Activated T-helper 1 cell treated with Interleukin-2 at 50 U/mL for 16 hours (primary cell): Measurements from ENCODE around the gene BANF2.

Experiments used
- DNase-seq: peaks from one replicate; pipeline ENCODE4 v3.0.0-alpha.2; 2020; ENCODE audit warnings: low read depth

Gene BANF2

GRCh38 chr20:17735959-17736621 lies 36.3 kb downstream of the BANF2 start:
- DNase-seq, result no peak

GRCh38 chr20:17738154-17738553 lies 38.4 kb downstream of the BANF2 start:
- DNase-seq, result no peak

- no peak for DNase-seq
Observed at GRCh38 chr20:17741220-17741619, 41.5 kb downstream of the BANF2 start.

- DNase-seq, result no peak
Observed at GRCh38 chr20:17742731-17743130, 43.0 kb downstream of the BANF2 start.

GRCh38 chr20:17743677-17744076 lies 43.9 kb downstream of the BANF2 start:
- no peak for DNase-seq

GRCh38 chr20:17747431-17747846 lies 47.7 kb downstream of the BANF2 start:
- no peak for DNase-seq

- no peak for DNase-seq
Observed at GRCh38 chr20:17748279-17748678, 48.5 kb downstream of the BANF2 start.

- DNase-seq, result no peak
Observed at GRCh38 chr20:17749626-17749977, 49.8 kb downstream of the BANF2 start.

GRCh38 chr20:17749978-17750721 lies 50.4 kb downstream of the BANF2 start:
- DNase-seq, result no peak

GRCh38 chr20:17750722-17751045 lies 50.9 kb downstream of the BANF2 start:
- no peak for DNase-seq

GRCh38 chr20:17751640-17752039 lies 51.9 kb downstream of the BANF2 start:
- no peak for DNase-seq

GRCh38 chr20:17752459-17752858 lies 52.7 kb downstream of the BANF2 start:
- no peak for DNase-seq

GRCh38 chr20:17753516-17753915 lies 53.8 kb downstream of the BANF2 start:
- DNase-seq, result no peak

GRCh38 chr20:17756529-17756928 lies 56.8 kb downstream of the BANF2 start:
- DNase-seq, result no peak

- DNase-seq, result no peak
Observed at GRCh38 chr20:17757496-17757895, 57.7 kb downstream of the BANF2 start.

GRCh38 chr20:17758010-17758409 lies 58.2 kb downstream of the BANF2 start:
- DNase-seq, result no peak

- no peak for DNase-seq
Observed at GRCh38 chr20:17758512-17758911, 58.7 kb downstream of the BANF2 start.

- DNase-seq, result no peak
Observed at GRCh38 chr20:17759449-17759848, 59.7 kb downstream of the BANF2 start.

GRCh38 chr20:17761604-17762003 lies 61.8 kb downstream of the BANF2 start:
- DNase-seq, result no peak

- DNase-seq, result no peak
Observed at GRCh38 chr20:17762243-17762872, 62.6 kb downstream of the BANF2 start.

- no peak for DNase-seq
Observed at GRCh38 chr20:17762873-17763557, 63.2 kb downstream of the BANF2 start.

GRCh38 chr20:17765017-17765416 lies 65.3 kb downstream of the BANF2 start:
- DNase-seq, result no peak

GRCh38 chr20:17765584-17765983 lies 65.8 kb downstream of the BANF2 start:
- DNase-seq, result no peak
